Right hindlimb (tissue), 1 donor: ENCODE results near the gene SRSF12.
A peak's percentile ranks its signal among the peaks of the same experiment; 100 is the strongest.
"Not testable (repeated sequence)": the region's sequence is repeated elsewhere in the genome, so short reads cannot be mapped to it uniquely, and the experiment has no call there.

Source experiments
- DNase-seq: peaks from one replicate; pipeline ENCODE4 v3.0.0-alpha.2; 2018

SRSF12 gene

GRCh38 chr6:89128256-89128671 lies 10.4 kb upstream of the SRSF12 start:
- not testable (repeated sequence) for DNase-seq

DNA sequence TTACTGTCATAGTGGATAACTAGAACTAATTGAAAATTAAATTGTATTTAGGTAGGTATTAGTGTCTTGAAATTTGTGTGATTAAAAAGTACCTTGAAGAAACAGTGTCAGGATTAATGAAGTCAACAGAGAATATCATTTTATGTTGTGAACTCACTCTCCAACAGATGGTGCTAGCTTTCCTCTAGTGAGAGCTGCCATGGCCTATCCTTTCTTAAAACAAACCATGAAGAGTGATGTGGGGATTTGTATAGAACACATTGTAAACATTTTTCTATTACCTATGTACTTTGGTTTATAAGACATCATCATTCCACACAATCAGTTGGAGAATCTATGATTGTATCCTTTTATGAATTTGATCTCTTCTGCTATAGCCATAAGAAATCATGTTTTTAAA lies 4.8 kb upstream of the SRSF12 start:
- DNase-seq, result no peak

DNA sequence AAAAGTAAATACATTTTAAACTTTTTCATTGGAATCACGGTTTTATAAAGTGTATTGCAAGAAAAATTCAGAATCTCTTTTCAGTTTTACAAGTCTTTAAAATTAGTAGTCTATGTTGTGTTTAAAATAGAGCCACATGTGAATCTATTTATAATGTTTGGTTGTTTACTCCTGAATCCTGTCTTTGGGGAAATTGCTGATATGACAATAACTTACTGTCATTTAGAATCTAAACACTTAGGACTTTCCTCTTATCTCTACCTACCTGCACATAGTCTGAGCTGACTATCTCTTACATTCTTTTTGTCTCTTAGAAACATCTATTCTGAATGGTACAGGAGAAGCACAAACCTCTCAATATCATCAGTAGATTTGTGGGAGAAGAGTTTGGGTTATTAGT lies 4.1 kb upstream of the SRSF12 start:
- no peak for DNase-seq

GRCh38 chr6:89120371-89120770 lies 2.5 kb upstream of the SRSF12 start:
- DNase-seq, result no peak

- DNase-seq, result no peak
Observed at GRCh38 chr6:89118931-89119330, 1.1 kb upstream of the SRSF12 start.

DNA sequence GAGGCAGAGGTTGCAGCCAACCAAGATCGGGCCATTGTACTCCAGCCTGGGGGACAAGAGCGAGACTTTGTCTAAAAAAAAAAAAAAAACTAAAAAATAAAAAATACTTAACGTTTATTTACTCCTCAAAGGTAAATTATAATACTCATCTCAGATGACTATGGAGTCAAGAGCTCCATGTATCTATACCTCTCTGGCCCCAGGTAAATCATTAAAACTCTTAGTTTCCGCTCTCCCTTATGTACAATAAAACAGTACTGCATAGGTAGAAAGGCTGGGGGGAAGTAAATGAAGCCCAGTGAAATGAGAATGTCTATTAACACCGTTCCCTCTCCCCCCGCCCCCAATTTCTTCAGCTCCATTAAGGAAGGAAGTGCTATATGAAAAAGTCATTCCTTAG lies 1.2 kb downstream of the SRSF12 start:
- no peak for DNase-seq

GRCh38 chr6:89111933-89112332 lies 5.9 kb downstream of the SRSF12 start:
- no peak for DNase-seq

- no peak for DNase-seq
Observed at GRCh38 chr6:89110284-89110683, 7.6 kb downstream of the SRSF12 start.

DNA sequence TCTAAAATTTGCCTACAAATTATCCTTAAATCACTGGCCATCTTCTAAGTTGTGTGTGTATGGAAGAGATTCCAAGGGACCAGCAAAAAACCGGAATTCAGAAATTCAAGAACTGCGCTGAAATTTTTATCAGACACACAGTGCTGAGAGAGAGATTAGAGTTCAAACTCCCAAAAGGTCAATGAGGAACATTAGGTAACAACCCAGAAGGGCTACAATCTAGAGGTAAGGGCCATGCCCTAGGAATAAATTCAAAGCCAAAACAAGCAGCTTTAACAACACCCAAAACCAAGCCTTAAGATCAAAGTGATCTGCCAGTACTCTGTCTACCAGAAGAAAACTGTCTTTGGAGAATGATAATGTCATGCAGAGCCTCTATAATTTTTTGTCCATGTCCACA lies 17.8 kb downstream of the SRSF12 start:
- no peak for DNase-seq

DNA sequence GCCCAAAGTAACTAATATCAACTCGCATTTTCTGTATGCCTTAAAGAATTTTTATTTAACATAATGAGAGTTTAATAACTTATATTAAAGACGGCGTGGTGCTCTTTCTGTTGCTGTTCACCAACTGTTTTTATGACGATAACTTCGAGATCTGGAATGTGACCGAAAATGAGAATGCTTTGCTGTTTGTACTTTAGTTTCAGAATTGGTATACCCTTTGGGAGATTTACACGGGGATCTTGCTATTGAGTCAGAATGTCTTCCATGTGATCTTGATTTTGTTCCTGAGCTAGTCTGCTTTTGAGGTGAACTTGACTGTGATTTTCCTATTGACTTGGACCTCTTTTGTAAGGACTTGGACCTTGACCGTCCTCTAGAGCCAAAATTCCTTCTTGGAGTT lies 19.4 kb downstream of the SRSF12 start:
- DNase-seq, result no peak

DNA sequence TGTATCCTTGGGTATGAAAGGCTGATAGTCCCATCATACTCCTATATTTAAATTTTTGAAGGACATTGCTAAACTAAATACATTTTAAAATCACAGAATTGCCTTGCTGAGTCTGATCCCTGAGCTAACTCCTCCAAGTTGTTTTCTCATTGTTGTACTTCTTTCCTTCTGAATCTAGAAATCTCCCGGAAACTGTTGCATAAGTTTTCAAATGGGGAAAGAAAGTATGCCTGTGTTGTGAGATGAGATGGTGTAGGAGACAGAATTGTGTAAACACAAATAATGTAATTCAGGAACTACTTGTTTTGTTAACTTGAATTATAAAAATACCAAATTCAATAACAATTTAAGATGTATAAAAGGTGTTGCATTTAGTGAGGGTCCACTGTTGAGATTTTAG lies 30.0 kb downstream of the SRSF12 start:
- no peak for DNase-seq

DNA sequence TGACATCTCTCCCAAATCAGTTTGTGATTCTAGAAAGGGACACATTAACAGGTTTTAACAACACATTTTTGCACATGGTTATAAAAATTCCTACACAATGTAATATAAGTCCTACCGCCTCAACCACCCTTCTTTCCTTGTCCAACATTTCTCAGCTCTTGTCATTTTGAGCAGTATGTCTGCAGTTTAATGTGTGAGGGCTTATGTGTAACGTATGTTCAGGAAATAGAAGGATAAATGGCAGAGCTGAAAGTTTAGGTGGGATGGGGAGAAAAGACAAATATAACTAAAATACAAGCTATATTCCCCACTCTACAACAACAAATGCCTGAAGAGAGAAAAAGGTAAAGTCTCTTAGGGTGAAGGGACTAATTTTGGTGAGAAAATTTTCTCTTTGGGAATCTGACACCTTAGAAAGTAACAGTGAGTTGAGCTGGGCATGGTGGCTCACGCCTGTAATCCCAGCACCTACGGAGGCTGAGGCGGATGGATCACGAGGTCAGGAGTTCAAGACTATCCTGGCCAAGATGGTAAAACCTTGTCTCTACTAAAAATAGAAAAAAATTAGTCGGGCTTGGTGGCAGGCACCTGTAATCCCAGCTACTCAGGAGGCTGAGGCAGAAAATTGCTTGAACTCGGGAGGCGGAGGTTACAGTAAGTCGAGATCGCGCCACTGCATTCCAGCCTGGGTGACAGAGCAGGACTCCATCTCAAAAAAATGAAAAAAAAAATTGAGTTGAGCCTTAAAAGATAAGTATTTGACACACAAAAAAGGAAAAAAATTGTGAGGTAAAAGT lies 32.3 kb downstream of the SRSF12 start:
- no peak for DNase-seq

DNA sequence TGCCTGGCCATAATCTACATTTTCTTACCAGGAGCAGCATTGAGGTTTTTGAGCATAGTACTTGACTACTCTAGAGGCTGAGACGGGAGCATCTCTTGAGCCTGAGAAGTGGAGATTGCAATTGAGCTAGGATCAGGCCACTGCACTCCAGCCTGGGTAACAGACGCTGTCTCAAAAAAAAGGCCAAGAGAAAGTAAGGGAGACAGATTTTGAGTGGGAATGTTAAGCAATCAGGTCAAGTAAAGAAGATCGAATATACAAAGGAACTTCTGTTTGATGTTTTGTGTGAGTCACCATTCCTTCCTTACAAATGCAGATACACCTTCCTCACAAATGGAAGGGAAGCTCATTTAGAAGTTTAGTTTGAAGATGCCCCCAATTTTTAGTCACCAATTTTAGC lies 32.9 kb downstream of the SRSF12 start:
- DNase-seq, result no peak

DNA sequence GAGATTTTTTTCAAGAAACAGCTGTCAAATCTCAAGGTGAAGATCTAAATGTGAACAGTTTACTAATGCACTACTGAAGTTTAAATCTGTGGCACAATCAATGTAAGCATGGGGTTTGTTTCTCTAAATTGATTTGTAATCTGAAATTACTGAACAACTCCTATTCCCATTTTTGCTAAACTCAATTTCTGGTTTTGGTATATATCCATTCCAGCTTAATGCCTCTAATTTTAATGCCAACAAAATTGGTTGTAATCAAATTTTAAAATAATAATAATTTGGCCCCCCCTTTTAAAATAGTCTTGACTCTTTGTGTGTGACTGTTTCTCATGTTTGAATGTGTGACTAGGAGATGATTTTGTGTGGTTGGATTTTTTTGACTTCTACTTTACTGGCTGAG lies 33.3 kb downstream of the SRSF12 start:
- DNase-seq, result no peak

DNA sequence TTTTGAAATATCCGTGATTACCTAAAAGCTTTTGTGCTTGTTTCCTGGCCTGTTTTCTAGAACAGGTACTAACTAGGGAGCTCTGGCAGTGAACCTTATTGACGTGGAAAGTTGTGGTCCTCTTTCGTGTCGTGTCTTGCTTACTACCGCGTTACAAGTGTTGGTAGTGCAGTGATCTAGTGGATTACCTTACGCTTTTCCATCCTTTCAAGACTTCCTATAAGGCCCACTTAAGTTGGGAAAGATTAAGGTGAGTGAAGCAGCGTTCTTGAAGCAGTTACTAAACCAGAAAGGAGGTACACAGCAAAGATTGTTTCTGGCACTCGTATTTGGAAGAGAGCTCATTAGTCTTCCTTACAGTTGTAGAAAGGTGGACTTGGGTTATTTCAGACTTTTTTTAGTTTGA lies 35.4 kb downstream of the SRSF12 start:
- peak; percentile 30 for DNase-seq

DNA sequence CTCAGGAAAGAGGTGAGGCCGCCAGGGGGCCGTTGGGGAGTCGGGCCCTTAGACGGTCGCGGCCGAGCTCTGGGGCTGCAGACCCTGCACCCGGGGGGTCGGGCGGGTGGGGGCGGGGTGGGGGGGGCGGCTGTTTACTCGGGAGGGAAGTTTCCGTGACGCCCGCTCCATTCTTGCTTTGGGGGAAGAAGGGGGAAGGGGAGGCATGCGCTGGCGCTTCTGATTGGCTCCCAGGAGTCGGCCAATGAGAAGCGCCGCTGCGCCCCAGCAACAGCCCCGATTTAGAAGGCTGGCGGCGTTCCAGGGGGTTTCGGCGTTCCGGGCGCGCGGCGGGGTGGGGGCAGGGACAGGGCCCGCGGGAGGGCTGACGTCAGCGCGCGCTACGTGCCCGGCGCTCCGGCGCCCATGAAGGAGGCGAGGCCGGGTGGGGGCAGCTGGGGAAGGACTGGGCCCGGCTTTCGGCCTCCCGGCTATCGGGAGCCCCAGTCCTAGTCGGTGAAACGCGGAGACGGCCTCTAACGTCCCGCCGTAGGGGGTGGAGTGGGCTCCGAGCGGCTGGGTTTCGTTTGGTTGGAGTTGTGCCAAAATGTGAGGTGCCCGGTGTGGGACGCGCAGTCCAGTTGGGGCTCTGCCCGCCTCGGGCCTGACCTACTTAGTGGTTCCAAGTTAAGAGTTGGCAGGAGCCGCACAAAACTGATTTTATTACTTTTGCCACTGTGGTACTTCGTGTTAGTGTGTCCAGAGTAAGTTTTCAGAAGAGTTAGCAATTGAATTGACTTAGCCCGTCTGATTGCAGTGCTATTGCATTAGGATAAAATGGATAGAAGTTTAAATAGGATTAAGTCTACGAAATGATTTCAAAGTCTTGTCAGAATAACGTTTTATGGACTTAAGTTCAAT lies 36.2 kb downstream of the SRSF12 start:
- peak; percentile 99 for DNase-seq

DNA sequence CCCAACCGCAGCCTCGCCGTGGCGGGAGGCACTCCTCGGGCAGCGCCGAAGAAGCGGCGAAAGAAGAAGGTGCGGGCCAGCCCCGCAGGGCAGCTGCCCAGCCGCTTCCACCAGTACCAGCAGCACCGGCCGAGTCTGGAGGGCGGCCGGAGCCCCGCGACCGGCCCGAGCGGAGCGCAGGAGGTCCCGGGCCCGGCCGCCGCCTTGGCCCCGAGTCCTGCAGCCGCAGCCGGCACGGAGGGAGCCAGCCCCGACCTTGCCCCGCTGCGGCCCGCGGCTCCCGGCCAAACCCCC lies 36.8 kb downstream of the SRSF12 start:
- no peak for DNase-seq

GRCh38 chr6:89080281-89081128 lies 37.4 kb downstream of the SRSF12 start, which contains the start of gene PNRC1:
Gene PNRC1, plus strand, starts transcription at chr6:89080751. Its CDS starts 144 bp downstream, at chr6:89080895.
- DNase-seq, result peak; percentile 100

DNA sequence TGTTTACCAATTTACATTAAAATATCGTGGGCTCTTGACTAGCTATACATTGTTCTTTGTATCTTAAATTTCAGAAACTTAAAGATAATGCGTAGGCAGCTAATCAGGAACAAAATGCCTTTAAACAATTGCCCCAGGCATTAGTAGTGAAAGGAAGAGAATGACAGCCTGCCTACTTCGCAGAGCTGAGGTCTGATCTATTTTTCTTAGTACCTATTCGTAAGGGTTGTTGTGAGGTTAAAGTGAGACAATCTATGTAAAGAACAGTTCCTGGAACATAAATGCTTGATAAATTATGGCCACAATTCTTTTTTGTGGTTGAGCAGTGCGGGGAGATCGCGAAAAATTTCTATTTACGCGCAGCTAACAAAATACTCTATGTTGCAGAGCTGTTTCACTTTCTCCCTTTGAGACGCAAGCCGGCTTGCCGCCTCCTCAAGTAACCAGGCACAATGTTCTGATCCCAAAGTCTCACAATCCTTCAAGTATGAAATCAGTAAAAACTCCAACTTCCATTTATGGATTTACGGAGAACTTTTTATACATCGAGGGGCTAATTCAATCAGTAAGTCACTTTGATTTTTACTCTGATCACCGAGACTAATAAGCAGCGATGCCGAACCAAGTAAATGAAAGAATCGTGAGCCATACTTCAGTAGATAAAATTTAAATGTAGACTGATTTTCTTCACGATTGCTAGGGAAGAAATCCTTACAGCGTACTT lies 38.2 kb downstream of the SRSF12 start:
- DNase-seq, result peak; percentile 64

DNA sequence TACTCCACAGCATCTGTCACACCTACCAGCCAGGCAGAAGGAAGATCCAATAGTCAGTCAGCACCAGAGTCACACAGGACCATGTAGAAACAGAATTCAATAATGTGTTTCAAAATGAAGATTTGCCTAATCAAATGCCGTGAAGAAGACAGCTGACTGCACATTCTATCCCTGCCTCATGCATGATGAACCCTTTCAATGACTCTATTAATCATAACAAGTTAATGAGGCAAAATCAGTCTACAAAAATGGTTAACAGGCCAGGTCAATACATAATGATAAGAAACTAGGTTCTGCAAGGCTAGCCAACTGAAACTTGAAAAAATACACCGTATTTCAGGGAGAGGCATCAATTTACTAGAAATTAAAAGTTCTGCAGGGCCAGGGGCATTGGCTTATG lies 44.0 kb downstream of the SRSF12 start:
- no peak for DNase-seq

DNA sequence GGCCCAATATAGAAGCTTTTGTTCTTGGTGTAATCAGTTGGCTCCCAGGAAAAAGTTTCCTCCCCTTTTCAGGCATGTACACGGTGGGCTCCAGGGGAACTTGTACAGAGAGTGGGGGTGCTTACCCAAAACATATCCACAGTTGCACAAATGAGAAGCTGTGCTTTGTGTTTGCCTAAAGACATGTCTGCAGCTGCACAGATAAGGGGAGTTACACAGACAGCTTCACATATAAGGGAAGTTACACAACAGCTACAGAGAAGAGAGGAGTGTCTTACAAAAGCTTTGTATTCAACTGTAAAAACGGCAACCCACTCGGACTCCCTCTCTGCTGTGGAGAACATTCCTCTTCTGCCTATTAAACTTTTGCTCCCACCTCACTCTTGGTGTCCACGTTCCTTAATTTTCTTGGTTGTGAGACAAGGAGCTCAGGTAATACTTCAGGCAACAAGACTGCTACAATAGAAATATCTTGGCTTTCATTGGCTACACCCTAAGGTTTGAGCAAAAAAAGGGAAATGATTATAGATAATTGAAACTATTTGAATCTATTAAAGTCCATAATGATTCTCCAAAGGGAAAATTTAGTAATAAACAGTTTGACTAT lies 44.8 kb downstream of the SRSF12 start:
- DNase-seq, result no peak

- no peak for DNase-seq
Observed at GRCh38 chr6:89071036-89071435, 46.8 kb downstream of the SRSF12 start.
